Smooth muscle cell (in vitro differentiated cells): Measurements from ENCODE around the gene SLC38A8. TPM values are rescaled to one million over a fixed set of nuclear protein-coding genes. Genes with fewer than 3 reads are reported as not detected.

ENCODE experiments used
- DNase-seq: peaks from one replicate; lab custom pipeline; 2025; ENCODE audit not compliant: unreplicated experiment; lab: John Stamatoyannopoulos, UW
- H2AFZ ChIP-seq: fragments of 200-600 bp; sonication (generic); 2 replicates; pipeline ENCODE4 v1.6.0; 2016; ENCODE audit warnings: antibody characterized with exemption, low read depth, mild to moderate bottlenecking
- H3F3A ChIP-seq: fragments of 200-600 bp; sonication (generic); 2 replicates; pipeline ENCODE4 v1.6.0; 2017; ENCODE audit warnings: antibody characterized with exemption, low read depth
- H3K27ac ChIP-seq: fragments of 200-600 bp; sonication (generic); 2 replicates; pipeline ENCODE4 v1.5.1; 2016; ENCODE audit warnings: low read depth, mild to moderate bottlenecking
- H3K27me3 ChIP-seq: fragments of 200-600 bp; sonication (generic); 2 replicates; pipeline ENCODE4 v1.6.1; 2016; ENCODE audit warnings: low read depth, mild to moderate bottlenecking
- H3K36me3 ChIP-seq: fragments of 200-600 bp; sonication (generic); 2 replicates; pipeline ENCODE4 v1.5.1; 2016; ENCODE audit warnings: low read depth
- H3K4me1 ChIP-seq: fragments of 200-600 bp; sonication (generic); 2 replicates; pipeline ENCODE4 v1.5.1; 2016; ENCODE audit warnings: low read depth
- H3K4me2 ChIP-seq: fragments of 200-600 bp; sonication (generic); 2 replicates; pipeline ENCODE4 v1.6.0; 2016; ENCODE audit warnings: mild to moderate bottlenecking
- H3K4me3 ChIP-seq: fragments of 200-600 bp; sonication (generic); 2 replicates; pipeline ENCODE4 v1.5.1; 2016; ENCODE audit warnings: mild to moderate bottlenecking
- H3K79me2 ChIP-seq: fragments of 200-600 bp; sonication (generic); 2 replicates; pipeline ENCODE4 v1.6.0; 2016; ENCODE audit warnings: low read depth, mild to moderate bottlenecking
- H3K9ac ChIP-seq: fragments of 200-600 bp; sonication (generic); 2 replicates; pipeline ENCODE4 v1.6.0; 2016; ENCODE audit warnings: low read depth
- H3K9me3 ChIP-seq: fragments of 200-600 bp; sonication (generic); replicated peaks from 2 replicates; pipeline ENCODE4 v1.5.1; 2016; ENCODE audit warnings: low read depth
- H4K20me1 ChIP-seq: fragments of 200-600 bp; sonication (generic); 2 replicates; pipeline ENCODE4 v1.6.0; 2016; ENCODE audit warnings: low read depth
- CTCF ChIP-seq: fragments of 200-600 bp; sonication (generic); IDR thresholded peaks from 2 replicates; pipeline ENCODE4 v1.5.1; 2017; ENCODE audit warnings: borderline replicate concordance, mild to moderate bottlenecking, antibody characterized with exemption; ENCODE audit not compliant: insufficient read depth, poor library complexity, severe bottlenecking
- WGBS: methylation state at CpG from one replicate; pipeline ENCODE4 v1.1.7; 2016; ENCODE audit warnings: low lambda C conversion rate; 5-methylcytosine and 5-hydroxymethylcytosine counted together
- polyA plus RNA-seq: library from polyadenylated mRNA; unstranded; fragments of >200 nt; fragmentation: Nextera tagmentation; extraction: Ambion mirVana; gene quantifications from 2 replicates; pipeline ENCODE4 v1.2.1, GENCODE V29; 2016
- total RNA-seq: library from RNA; depleted of rRNA; stranded (reverse); fragments of >200 nt; gene quantifications from 2 replicates; pipeline ENCODE4 v1.2.3, GENCODE V29; 2014

Gene SLC38A8
- total and polyA plus RNA-seq, 2 experiments from 2014 or later, result not detected

DNA sequence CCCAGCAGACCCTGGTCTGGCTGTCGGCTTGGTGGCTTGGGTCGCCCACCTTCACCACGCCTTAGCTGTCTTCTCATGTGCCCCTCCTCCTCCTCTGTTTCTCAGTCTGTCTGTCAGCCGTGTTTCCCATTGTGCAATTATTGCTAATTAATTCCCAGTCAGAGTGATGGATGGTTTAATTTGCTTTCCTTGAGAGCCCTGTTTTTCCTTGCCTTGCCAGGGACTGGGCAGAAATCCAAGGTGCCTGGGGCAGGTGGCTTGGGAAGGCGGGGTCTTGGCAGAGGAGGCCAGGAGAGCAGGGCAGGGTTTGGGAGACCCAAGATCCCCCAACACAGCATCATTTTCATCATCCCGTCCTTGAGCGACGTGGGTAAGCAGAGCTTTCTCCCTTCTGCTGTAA lies 53.3 kb downstream of the SLC38A8 start:
- no peak overlapping the region for H2AFZ ChIP-seq
- WGBS, result 90% methylated on average over 8 of the region's 8 CpGs
- no peaks in the 10 kb centered on the region for H3K27me3 ChIP-seq
- H3F3A ChIP-seq, result no peaks in the 10 kb centered on the region
- no peak overlapping the region for H3K4me2 ChIP-seq
- DNase-seq, result no peak
- no peak for TF ChIP-seq CTCF
- no peaks in the 10 kb centered on the region for H3K9me3 ChIP-seq
- no peak overlapping the region for H3K9ac ChIP-seq
- no peak overlapping the region for H3K27ac ChIP-seq
- no peaks in the 10 kb centered on the region for H3K36me3 ChIP-seq
- no peak overlapping the region for H3K4me3 ChIP-seq
- H3K4me1 ChIP-seq, result peaks cover 2% of the 10 kb centered on the region
- no peaks in the 10 kb centered on the region for H3K79me2 ChIP-seq
- no peaks in the 10 kb centered on the region for H4K20me1 ChIP-seq

- H3K9me3 ChIP-seq, result no peaks in the 10 kb centered on the region
- H3K27ac ChIP-seq, result no peak overlapping the region
- no peaks in the 10 kb centered on the region for H4K20me1 ChIP-seq
- H3K9ac ChIP-seq, result no peak overlapping the region
- no peak overlapping the region for H3K4me2 ChIP-seq
- no peak overlapping the region for H2AFZ ChIP-seq
- no peaks in the 10 kb centered on the region for H3K79me2 ChIP-seq
- H3K4me3 ChIP-seq, result no peak overlapping the region
- TF ChIP-seq CTCF, result no peak
- no peaks in the 10 kb centered on the region for H3K27me3 ChIP-seq
- H3F3A ChIP-seq, result no peaks in the 10 kb centered on the region
- 83% methylated on average over 4 of the region's 4 CpGs for WGBS
- DNase-seq, result no peak
- H3K4me1 ChIP-seq, result no peaks in the 10 kb centered on the region
- H3K36me3 ChIP-seq, result no peaks in the 10 kb centered on the region
Measured at GRCh38 chr16:83983491-83983890, 59.1 kb downstream of the SLC38A8 start.

DNA sequence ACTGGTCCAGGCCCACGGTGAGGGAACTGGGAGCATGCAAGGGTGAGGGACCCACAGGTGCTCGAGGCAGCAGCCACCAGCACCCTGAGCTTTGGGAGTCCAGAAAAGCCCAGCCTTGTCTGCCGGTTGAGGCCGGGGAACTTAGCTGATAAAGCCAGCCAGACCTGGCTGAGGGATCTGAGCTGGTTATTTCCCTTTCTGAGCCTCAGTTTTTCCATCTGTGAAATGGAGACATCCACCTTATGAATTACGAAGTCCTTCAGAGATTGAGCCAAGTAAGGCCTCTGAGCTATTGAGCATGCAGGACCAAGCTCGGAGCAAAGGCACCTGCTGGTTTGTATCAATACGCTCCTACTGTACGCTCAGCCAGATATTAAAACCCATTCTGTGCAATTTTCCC lies 60.8 kb downstream of the SLC38A8 start:
- H3F3A ChIP-seq, result no peaks in the 10 kb centered on the region
- no peaks in the 10 kb centered on the region for H3K27me3 ChIP-seq
- H3K4me2 ChIP-seq, result no peak overlapping the region
- 97% methylated on average over 8 of the region's 8 CpGs for WGBS
- H3K9me3 ChIP-seq, result no peaks in the 10 kb centered on the region
- H2AFZ ChIP-seq, result no peak overlapping the region
- H3K36me3 ChIP-seq, result no peaks in the 10 kb centered on the region
- H3K79me2 ChIP-seq, result no peaks in the 10 kb centered on the region
- DNase-seq, result no peak
- no peaks in the 10 kb centered on the region for H4K20me1 ChIP-seq
- H3K4me3 ChIP-seq, result no peak overlapping the region
- H3K4me1 ChIP-seq, result no peaks in the 10 kb centered on the region
- no peak for TF ChIP-seq CTCF
- H3K9ac ChIP-seq, result no peak overlapping the region
- no peak overlapping the region for H3K27ac ChIP-seq

DNA sequence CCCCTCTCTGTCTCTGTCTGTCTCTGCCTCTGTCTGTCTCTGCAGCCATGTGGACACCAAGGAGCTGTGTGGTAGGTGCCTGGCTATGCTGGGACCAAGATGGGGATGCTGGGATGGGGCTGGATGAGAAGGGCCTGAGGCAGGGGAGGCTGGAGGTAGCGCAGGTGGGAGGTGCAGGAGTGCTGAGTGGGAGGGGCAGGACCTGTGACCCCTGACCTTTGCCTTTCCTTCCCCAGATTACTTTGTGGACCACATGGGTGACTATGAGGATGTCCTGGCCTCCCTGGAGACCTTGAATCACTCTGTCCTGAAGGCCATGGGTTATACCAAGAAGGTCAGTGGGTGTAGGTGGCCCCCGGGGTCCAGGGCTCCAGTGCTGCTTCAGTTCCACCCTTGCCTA lies 61.8 kb downstream of the SLC38A8 start:
- 84% methylated on average over 2 of the region's 2 CpGs for WGBS
- no peak overlapping the region for H3K9ac ChIP-seq

More for the DNA sequence above, 61.8 kb downstream of the SLC38A8 start:
- no peak overlapping the region for H3K4me3 ChIP-seq
- no peaks in the 10 kb centered on the region for H4K20me1 ChIP-seq
- no peaks in the 10 kb centered on the region for H3K4me1 ChIP-seq
- H3K36me3 ChIP-seq, result no peaks in the 10 kb centered on the region
- H2AFZ ChIP-seq, result no peak overlapping the region
- H3K4me2 ChIP-seq, result no peak overlapping the region
- no peak for DNase-seq
- H3K27ac ChIP-seq, result no peak overlapping the region
- no peaks in the 10 kb centered on the region for H3K9me3 ChIP-seq
- no peaks in the 10 kb centered on the region for H3K27me3 ChIP-seq
- no peaks in the 10 kb centered on the region for H3F3A ChIP-seq
- no peaks in the 10 kb centered on the region for H3K79me2 ChIP-seq
- TF ChIP-seq CTCF, result no peak
